ENCODE measurements around the gene ZNF117. TPM values are rescaled to one million over a fixed set of nuclear protein-coding genes. Genes with fewer than 3 reads are reported as not detected.
A peak's percentile ranks its signal among the peaks of the same experiment; 100 is the strongest.
"Not testable (repeated sequence)": the region's sequence is repeated elsewhere in the genome, so short reads cannot be mapped to it uniquely, and the experiment has no call there.

Gene ZNF117
- total RNA-seq, 1 experiment from 2014 or later = 9.9 TPM

DNA sequence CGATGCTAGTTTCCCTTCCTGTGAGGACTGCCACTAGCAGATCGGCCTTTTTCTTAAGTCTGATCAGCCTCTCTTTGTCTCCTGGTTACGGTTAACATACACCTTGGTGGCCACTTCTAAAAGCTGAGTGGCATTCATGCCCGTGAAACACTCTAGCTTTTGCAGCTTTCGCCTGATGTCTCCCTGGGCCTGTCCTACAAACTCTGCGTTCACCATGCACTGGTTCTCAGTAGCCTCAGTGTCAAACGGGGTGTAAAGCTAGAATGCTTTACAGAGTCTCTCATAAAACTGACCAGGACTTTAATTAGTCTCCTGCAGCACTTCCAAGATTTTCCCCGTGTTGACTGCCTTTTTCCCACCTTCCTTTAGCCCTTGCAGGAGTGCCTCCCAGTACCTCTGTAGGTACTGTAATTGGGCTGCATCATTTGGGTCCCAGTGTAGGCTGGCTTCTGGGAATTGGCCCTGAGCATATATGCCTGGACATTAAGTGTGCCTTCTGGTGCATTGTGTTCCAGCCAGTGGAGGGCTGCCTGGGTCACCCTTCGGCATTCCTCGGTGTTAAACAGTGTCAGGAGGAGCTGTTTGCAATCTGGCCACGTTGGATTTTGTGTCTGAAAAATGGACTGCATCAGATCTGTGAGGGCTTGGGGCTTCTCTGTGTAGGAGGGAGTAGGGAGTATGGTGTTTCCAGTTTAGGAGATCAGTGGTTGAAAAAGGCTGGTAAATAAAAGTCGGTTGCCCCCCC, 6.5 kb upstream of the ZNF117 start:
- DNase-seq (ENCODE audit: low read depth) = no peak

DNA sequence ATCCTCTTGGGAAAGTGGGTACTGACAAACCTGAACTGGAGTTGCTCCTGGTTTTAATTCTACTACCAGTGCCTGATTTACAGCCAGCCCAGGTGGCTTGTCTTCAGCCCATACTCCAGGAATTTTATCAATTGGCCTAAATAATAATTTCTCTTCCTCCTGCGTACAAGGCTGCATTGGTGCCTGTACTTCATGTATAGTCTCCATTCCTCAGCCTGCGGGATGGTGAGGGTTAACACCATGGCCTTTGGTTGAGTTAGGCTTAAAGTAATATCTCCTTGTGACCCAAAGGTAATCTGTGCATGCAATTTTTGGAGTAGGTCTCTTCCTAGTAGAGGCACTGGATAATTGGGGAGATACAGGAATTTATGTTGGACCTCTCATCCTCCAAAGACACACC, 5.5 kb upstream of the ZNF117 start:
- DNase-seq (ENCODE audit: low read depth) = no peak

DNA sequence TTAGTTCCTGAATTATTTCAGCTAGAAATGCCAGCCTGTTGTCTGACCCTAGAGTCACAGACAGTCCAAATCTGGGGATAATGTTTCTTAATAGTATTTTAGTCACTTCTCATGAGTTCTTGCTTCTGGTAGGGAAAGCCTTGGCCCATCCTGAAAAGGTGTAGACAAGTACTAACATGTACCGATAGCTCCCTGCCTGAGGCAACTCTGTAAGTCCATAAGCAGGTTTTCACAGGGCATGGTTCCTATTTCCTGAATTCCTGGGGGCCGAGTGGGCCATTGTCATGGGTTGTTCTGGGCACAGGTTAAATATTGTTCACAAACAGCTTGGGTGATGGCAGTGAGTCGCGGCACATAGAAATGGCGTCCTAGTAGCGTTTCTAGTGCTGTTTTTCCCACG, 3.1 kb upstream of the ZNF117 start:
- DNase-seq (ENCODE audit: low read depth) = no peak

GRCh38 chr7:64992971-64993370, 2.1 kb upstream of the ZNF117 start:
- DNase-seq (ENCODE audit: low read depth) = no peak

- no peak for DNase-seq (ENCODE audit: low read depth)
Measured at GRCh38 chr7:64990216-64990615, 620 bp downstream of the ZNF117 start.

DNA sequence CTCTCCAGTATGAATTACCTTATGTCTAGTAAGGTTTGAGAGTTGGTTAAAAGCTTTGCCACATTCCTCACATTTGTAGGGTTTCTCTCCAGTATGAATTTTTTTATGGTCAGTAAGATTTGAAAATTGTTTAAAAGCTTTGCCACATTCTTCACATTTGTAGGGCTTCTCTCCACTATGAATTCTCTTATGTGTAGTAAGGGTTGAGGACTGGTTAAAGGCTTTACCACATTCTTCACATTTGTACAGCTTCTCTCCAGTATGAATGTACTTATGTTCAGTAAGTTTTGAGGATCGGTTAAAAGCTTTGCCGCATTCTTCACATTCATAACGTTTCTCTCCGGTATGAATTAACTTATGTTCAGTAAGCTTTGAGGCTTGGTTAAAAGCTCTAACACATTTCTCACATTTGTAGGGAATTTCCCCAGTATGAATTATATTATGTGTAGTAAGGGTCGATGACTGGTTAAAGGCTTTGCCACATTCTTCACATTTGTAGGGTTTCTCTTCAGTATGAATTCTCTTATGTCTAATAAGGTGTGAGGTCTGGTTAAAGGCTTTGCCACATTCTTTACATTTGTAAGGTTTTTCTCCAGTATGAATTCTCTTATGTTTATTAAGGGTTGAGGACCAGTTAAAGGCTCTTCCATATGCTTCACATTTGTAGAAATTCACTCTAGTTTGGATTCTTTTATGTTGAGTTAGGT, 12.2 kb downstream of the ZNF117 start:
- DNase-seq (ENCODE audit: low read depth) = no peak

DNA sequence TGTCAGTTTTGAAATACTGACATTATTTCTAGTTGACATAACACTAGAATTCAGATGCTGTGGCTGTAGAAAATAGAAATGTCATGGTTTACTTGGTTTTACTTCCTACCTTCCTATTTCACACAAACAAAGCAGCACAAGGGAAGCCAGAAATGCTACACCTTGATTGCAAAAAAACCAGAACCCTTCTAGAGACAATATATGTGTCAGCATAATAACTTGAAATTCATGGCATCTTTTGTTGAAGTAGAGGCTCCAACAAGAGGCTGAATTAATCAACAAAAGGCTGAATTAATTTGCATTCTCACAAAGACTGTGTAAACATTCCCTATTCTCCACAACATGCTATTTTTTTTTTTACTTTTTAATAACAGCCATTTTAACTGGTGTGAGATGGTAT, 25.2 kb downstream of the ZNF117 start:
- no peak for DNase-seq (ENCODE audit: low read depth)

DNA sequence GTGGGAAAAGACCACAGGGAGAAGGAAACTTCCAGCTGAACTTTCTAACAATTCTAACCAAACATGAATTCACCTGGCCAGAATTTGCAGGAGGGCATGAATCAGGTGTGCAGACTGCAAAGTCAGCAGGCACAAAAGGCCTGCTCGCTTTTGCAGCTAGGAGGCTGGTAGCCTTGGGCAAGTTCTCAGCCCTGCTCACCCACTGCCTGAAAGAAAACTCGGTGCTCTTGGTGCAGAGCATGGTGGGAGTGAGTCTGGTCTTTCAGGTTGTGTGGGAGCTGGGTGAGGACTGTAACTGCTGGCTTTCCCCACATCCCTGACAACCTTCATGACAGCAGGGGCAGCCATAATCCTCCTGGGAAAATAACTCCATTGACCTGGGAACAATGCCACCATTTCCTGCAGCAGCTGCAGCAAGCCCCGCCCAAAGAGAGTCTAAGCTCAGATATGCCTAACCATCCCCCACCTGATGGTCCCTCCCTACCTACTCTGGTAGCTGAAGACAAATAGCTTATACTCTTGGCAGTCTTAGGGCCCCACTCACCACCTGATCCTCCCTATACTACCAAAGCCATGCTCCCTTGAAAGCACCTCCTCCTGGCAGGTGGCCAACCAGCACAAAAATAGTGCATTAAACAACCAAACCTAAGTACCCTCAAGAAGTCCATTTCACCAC, 31.6 kb downstream of the ZNF117 start:
- DNase-seq (ENCODE audit: low read depth) = peak; percentile 28

- DNase-seq (ENCODE audit: low read depth) = peak; percentile 55
Measured at GRCh38 chr7:64951250-64951848, 39.5 kb downstream of the ZNF117 start.

GRCh38 chr7:64950673-64951072, 40.2 kb downstream of the ZNF117 start:
- DNase-seq (ENCODE audit: low read depth) = not testable (repeated sequence)

DNA sequence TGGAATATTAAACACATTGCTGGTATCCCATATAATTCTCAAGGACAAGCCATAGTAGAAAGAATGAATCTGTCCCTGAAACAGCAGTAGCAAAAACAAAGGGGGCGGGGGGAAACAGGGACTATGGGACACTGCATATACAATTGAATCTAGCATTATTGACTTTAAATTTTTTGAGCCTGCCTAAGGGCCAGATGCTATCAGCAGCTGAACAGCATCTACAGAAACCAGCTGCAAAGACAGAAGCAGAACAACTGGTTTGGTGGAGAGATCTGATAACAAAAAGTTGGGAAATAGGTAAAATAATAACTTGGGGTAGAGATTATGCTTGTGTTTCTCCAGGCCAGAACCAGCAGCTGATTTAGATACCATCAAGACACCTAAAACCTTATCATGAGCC, 42.1 kb downstream of the ZNF117 start:
- DNase-seq (ENCODE audit: low read depth) = not testable (repeated sequence)

DNA sequence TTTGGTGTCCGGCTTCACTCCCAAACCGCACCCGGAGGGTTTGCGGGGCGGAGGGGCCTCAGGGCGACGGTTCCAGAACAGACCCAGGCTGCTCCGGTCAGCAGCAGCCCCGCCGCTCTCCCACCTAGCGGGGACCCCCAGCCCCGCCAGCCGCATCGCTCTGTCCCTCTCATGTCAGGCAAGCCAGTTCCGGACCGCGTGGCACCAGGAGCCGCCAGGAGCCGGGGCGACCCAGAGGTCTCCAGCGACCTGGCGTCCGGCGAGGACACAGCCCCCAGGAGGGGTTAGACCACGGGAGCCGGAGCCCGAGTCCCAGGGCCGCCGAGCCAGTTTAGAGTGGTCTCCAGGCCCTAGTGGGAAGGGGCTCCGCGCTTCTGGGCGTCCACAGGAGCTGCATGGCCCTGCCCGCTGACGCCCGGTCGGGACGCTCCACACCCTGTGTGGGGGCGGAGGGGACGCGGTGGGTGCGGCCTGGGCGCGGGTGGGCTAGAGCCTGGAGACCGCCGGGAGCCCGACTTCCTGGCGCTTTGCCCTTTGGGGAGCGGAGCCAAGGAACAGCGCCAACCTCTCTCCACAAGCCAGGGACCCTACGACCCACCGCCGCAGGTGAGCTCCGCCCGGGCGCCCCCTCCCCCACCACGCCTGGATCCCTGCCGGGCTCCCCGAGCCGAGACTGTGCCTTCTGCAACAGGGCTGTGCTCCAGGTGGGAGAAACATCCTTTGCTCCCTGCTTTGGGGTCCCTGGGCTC, 43.4 kb downstream of the ZNF117 start:
- no peak for DNase-seq (ENCODE audit: low read depth)

GRCh38 chr7:64946772-64947171, 44.1 kb downstream of the ZNF117 start:
- DNase-seq (ENCODE audit: low read depth) = peak; percentile 24

DNA sequence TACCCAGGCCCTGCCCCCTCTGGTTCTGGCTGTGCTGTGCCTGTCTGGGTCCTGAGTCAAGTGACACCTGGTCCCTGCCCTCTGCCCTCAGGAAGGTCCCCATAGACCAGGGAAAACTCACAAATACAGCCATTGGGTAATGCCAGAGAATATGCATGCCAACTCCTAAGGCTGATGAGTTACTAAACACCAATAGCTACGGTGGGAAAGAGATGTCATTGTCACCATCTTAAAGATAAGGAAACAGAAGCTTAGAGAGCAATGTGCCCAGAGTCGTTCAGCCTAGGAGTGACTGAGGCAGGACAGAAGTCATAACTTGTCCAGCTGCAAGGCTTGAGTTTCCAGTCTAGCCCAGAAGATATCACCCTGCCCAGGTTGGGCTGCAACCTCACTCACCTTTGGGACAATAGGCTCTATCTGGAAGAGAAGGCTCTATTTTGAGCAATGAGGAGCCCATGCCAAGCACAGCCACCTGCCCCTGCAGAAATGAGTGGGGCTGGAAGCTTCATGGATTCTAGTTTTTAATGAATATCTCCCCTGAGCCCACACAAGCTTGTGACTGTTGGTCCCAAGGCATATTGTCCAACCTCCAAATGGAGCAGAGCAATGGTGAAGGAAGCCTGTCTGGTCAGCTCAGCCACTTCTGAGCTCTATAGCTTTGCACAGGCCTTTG, 45.2 kb downstream of the ZNF117 start:
- no peak for DNase-seq (ENCODE audit: low read depth)

GRCh38 chr7:64944667-64945502, 46.0 kb downstream of the ZNF117 start:
- DNase-seq (ENCODE audit: low read depth) = not testable (repeated sequence)

GRCh38 chr7:64940021-64940420, 50.8 kb downstream of the ZNF117 start:
- not testable (repeated sequence) for DNase-seq (ENCODE audit: low read depth)

GRCh38 chr7:64938540-64938939, 52.3 kb downstream of the ZNF117 start:
- DNase-seq (ENCODE audit: low read depth) = no peak

GRCh38 chr7:64934478-64934877, 56.4 kb downstream of the ZNF117 start:
- DNase-seq (ENCODE audit: low read depth) = no peak

GRCh38 chr7:64928252-64929187, 62.3 kb downstream of the ZNF117 start:
- not testable (repeated sequence) for DNase-seq (ENCODE audit: low read depth)

Data from LHCN-M2 (cell line).